Body of pancreas (tissue), 4 donors: Measurements from ENCODE around the gene RFT1.

Experiments used
- POLR2A ChIP-seq, 3 donors: fragments of 450-650 bp; IDR thresholded peaks; one replicate each; pipeline ENCODE4 v1.6.1; 2016; ENCODE audit warnings: antibody characterized with exemption in 3 of 3, mild to moderate bottlenecking in 2 of 3
- TF ChIP-seq, protein P1 (sequence below), 7 experiments: fragments of 450-650 bp in 4 of 7; fragments of 200-600 bp in 3 of 7; sonication (generic) in 3 of 7; IDR thresholded peaks; one replicate each; pipeline ENCODE4 v1.5.1; 2016 to 2019; ENCODE audit warnings: antibody characterized with exemption in 7 of 7

DNA sequence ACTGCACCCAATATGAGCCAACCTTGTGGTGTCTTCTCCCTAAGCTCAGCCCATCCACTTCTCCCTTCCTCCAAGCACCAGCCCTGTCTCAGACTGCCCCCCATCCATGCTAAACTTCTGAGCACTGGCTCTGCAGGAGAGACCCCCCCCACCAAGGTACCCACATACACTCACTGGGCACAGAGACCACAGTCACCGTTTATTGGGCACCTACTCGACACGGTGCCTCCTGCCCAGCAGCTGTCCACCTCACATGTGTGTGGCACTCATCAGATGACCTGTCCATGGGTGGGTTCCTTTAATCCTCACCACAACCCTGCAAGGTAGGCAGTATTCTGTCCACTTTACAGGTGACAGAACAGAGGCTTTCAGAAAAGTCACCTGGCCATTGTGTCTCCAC lies 62.1 kb downstream of the RFT1 start:
- TF ChIP-seq, protein P1, sequence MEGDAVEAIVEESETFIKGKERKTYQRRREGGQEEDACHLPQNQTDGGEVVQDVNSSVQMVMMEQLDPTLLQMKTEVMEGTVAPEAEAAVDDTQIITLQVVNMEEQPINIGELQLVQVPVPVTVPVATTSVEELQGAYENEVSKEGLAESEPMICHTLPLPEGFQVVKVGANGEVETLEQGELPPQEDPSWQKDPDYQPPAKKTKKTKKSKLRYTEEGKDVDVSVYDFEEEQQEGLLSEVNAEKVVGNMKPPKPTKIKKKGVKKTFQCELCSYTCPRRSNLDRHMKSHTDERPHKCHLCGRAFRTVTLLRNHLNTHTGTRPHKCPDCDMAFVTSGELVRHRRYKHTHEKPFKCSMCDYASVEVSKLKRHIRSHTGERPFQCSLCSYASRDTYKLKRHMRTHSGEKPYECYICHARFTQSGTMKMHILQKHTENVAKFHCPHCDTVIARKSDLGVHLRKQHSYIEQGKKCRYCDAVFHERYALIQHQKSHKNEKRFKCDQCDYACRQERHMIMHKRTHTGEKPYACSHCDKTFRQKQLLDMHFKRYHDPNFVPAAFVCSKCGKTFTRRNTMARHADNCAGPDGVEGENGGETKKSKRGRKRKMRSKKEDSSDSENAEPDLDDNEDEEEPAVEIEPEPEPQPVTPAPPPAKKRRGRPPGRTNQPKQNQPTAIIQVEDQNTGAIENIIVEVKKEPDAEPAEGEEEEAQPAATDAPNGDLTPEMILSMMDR (IDR thresholded peaks at IDR 0.05): no peak
- no peak for TF ChIP-seq POLR2A (IDR thresholded peaks at IDR 0.05)
